Osteocyte (in vitro differentiated cells): ENCODE measurements around the gene ULK3. TPM values are rescaled to one million over a fixed set of nuclear protein-coding genes. Genes with fewer than 3 reads are reported as not detected.

Experiments used
- DNase-seq: peaks from one replicate; pipeline ENCODE4 v3.0.0; 2021; ENCODE audit warnings: mixed read lengths; ENCODE audit not compliant: unreplicated experiment; ENCODE audit errors: extremely low spot score
- H3K27ac Mint-ChIP-seq: one replicate; pipeline ENCODE4 v1.8.0; 2021; ENCODE audit warnings: mild to moderate bottlenecking, mixed read lengths; ENCODE audit not compliant: unreplicated experiment
- H3K27me3 Mint-ChIP-seq: one replicate; pipeline ENCODE4 v1.8.0; 2021; ENCODE audit warnings: mixed read lengths; ENCODE audit not compliant: unreplicated experiment
- H3K36me3 Mint-ChIP-seq: one replicate; pipeline ENCODE4 v1.8.0; 2021; ENCODE audit warnings: mixed read lengths; ENCODE audit not compliant: unreplicated experiment
- H3K4me1 Mint-ChIP-seq: one replicate; pipeline ENCODE4 v1.8.0; 2021; ENCODE audit warnings: mixed read lengths; ENCODE audit not compliant: unreplicated experiment
- H3K4me3 Mint-ChIP-seq: one replicate; pipeline ENCODE4 v1.8.0; 2021; ENCODE audit warnings: mild to moderate bottlenecking, moderate library complexity, mixed read lengths; ENCODE audit not compliant: unreplicated experiment
- H3K9me3 Mint-ChIP-seq: one replicate; pipeline ENCODE4 v1.8.0; 2021; ENCODE audit warnings: mixed read lengths; ENCODE audit not compliant: unreplicated experiment
- CTCF ChIP-seq: fragments of 200-600 bp; sonication (generic); IDR thresholded peaks from 2 replicates; pipeline ENCODE4 v1.5.0; 2021; ENCODE audit warnings: antibody characterized with exemption, mild to moderate bottlenecking, moderate library complexity
- long read RNA-seq: library from polyadenylated mRNA; unstranded; transcript quantifications from one replicate; pipeline ENCODE4 v2.0.0, GENCODE V29; 2021
- total RNA-seq: library from RNA; stranded (reverse); gene quantifications from 2 replicates; pipeline ENCODE4 v1.2.1, GENCODE V29; 2021

ULK3 gene
- total RNA-seq: 30.6 and 32.4 TPM in 2 replicates
- long read RNA-seq, partial matches to known transcripts: 2 of 11 reads
- long read RNA-seq, other reads (novel, unspliced or antisense): 5 of 11 reads

- H3K4me1 Mint-ChIP-seq: peaks cover 20% of the 10 kb centered on the region
- H3K27ac Mint-ChIP-seq: peak within 1 kb of the TSS; percentile 94
- no peaks in the 10 kb centered on the region for H3K9me3 Mint-ChIP-seq
- TF ChIP-seq CTCF: peak; percentile 77
- no peaks in the 10 kb centered on the region for H3K27me3 Mint-ChIP-seq
- peak; percentile 97 for DNase-seq
- peak within 1 kb of the TSS; percentile 91 for H3K4me3 Mint-ChIP-seq
- peaks cover 19% of the 10 kb centered on the region for H3K36me3 Mint-ChIP-seq
Observed at GRCh38 chr15:74842581-74843444, at the start of gene ULK3. Gene ULK3 (minus strand): TSS chr15:74843156. CDS start chr15:74843105, 51 bp downstream.

GRCh38 chr15:74892313-74892712 is 49.4 kb upstream of the ULK3 start:
- H3K36me3 Mint-ChIP-seq: peaks cover 14% of the 10 kb centered on the region
- H3K27me3 Mint-ChIP-seq: no peaks in the 10 kb centered on the region
- no peak overlapping the region for H3K27ac Mint-ChIP-seq
- no peak for TF ChIP-seq CTCF
- no peak for DNase-seq
- peaks cover 22% of the 10 kb centered on the region for H3K4me1 Mint-ChIP-seq
- H3K9me3 Mint-ChIP-seq: no peaks in the 10 kb centered on the region
- no peak overlapping the region for H3K4me3 Mint-ChIP-seq

- Mint-ChIP-seq H3K4me3 (no peak overlapping the region), H3K4me1 (peaks cover 22% of the 10 kb centered on the region), H3K27me3 (no peaks in the 10 kb centered on the region), H3K36me3 (peaks cover 14% of the 10 kb centered on the region), H3K27ac (no peak overlapping the region), H3K9me3 (no peaks in the 10 kb centered on the region)
- DNase-seq: no peak
- TF ChIP-seq CTCF: no peak
Observed at GRCh38 chr15:74891469-74891868, 48.5 kb upstream of the ULK3 start.

- H3K27ac Mint-ChIP-seq: peak overlapping the region; percentile 85
Observed at GRCh38 chr15:74890665-74890960, 47.7 kb upstream of the ULK3 start.

More at GRCh38 chr15:74890665-74890960, 47.7 kb upstream of the ULK3 start:
- no peak for DNase-seq
- Mint-ChIP-seq H3K4me1 (peaks cover 22% of the 10 kb centered on the region), H3K4me3 (peak overlapping the region; percentile 90), H3K36me3 (peaks cover 14% of the 10 kb centered on the region), H3K27me3 (no peaks in the 10 kb centered on the region), H3K9me3 (no peaks in the 10 kb centered on the region)
- TF ChIP-seq CTCF: no peak
